Nephron progenitor cell (in vitro differentiated cells): Measurements from ENCODE around the gene SELP.

Source experiments
- DNase-seq: peaks from one replicate; pipeline ENCODE4 v3.0.0; 2021
- H3K27ac Mint-ChIP-seq: 2 replicates; pipeline ENCODE4 v1.8.0; 2021; ENCODE audit warnings: mild to moderate bottlenecking, moderate library complexity, mixed read lengths
- H3K27me3 Mint-ChIP-seq: 2 replicates; pipeline ENCODE4 v1.8.0; 2021; ENCODE audit warnings: mild to moderate bottlenecking, low read depth, mixed read lengths; ENCODE audit not compliant: poor library complexity
- H3K36me3 Mint-ChIP-seq: 2 replicates; pipeline ENCODE4 v1.8.0; 2021; ENCODE audit warnings: low read depth, mixed read lengths
- H3K4me1 Mint-ChIP-seq: 2 replicates; pipeline ENCODE4 v1.8.0; 2021; ENCODE audit warnings: mixed read lengths
- H3K4me3 Mint-ChIP-seq: 2 replicates; pipeline ENCODE4 v1.8.0; 2021; ENCODE audit warnings: mild to moderate bottlenecking, moderate library complexity, mixed read lengths
- H3K9me3 Mint-ChIP-seq: 2 replicates; pipeline ENCODE4 v1.8.0; 2021; ENCODE audit warnings: mild to moderate bottlenecking, moderate library complexity, mixed read lengths
- CTCF ChIP-seq: fragments of 200-600 bp; sonication (generic); IDR thresholded peaks from 2 replicates; pipeline ENCODE4 v1.5.0; 2021; ENCODE audit warnings: antibody characterized with exemption

SELP gene

GRCh38 chr1:169644297-169644696 is 14.4 kb upstream of the SELP start:
- DNase-seq: no peak
- H3K4me1 Mint-ChIP-seq: no peaks in the 10 kb centered on the region
- no peak overlapping the region for H3K4me3 Mint-ChIP-seq

GRCh38 chr1:169634877-169635276 is 5.0 kb upstream of the SELP start:
- H3K4me1 Mint-ChIP-seq: no peaks in the 10 kb centered on the region
- peaks cover 51% of the 10 kb centered on the region for H3K9me3 Mint-ChIP-seq
- peaks cover 10% of the 10 kb centered on the region for H3K36me3 Mint-ChIP-seq
- no peak for DNase-seq
- H3K4me3 Mint-ChIP-seq: no peak overlapping the region
- peaks cover 5% of the 10 kb centered on the region for H3K27me3 Mint-ChIP-seq
- TF ChIP-seq CTCF: no peak
- H3K27ac Mint-ChIP-seq: no peak overlapping the region

More at GRCh38 chr1:169644297-169644696, 14.4 kb upstream of the SELP start:
- Mint-ChIP-seq H3K27me3 (peaks cover 3% of the 10 kb centered on the region), H3K9me3 (no peaks in the 10 kb centered on the region), H3K27ac (no peak overlapping the region), H3K36me3 (no peaks in the 10 kb centered on the region)
- TF ChIP-seq CTCF: no peak

- Mint-ChIP-seq H3K36me3 (peaks cover 10% of the 10 kb centered on the region), H3K27ac (no peak overlapping the region), H3K9me3 (peaks cover 51% of the 10 kb centered on the region), H3K27me3 (peaks cover 8% of the 10 kb centered on the region), H3K4me1 (no peaks in the 10 kb centered on the region), H3K4me3 (no peak overlapping the region)
- no peak for DNase-seq
- no peak for TF ChIP-seq CTCF
Measured at GRCh38 chr1:169634145-169634544, 4.2 kb upstream of the SELP start.

- H3K27me3 Mint-ChIP-seq: peaks cover 8% of the 10 kb centered on the region
- H3K36me3 Mint-ChIP-seq: peaks cover 10% of the 10 kb centered on the region
- no peak for TF ChIP-seq CTCF
- no peaks in the 10 kb centered on the region for H3K4me1 Mint-ChIP-seq
- DNase-seq: no peak
- peaks cover 36% of the 10 kb centered on the region for H3K9me3 Mint-ChIP-seq
- no peak overlapping the region for H3K27ac Mint-ChIP-seq
- H3K4me3 Mint-ChIP-seq: no peak overlapping the region
Measured at GRCh38 chr1:169631249-169631648, 1.3 kb upstream of the SELP start.

- no peak overlapping the region for H3K4me3 Mint-ChIP-seq
- no peaks in the 10 kb centered on the region for H3K4me1 Mint-ChIP-seq
- TF ChIP-seq CTCF: no peak
- no peak overlapping the region for H3K27ac Mint-ChIP-seq
- no peaks in the 10 kb centered on the region for H3K9me3 Mint-ChIP-seq
- DNase-seq: no peak
- no peaks in the 10 kb centered on the region for H3K36me3 Mint-ChIP-seq
- peaks cover 6% of the 10 kb centered on the region for H3K27me3 Mint-ChIP-seq
Measured at GRCh38 chr1:169624912-169625311, 5.0 kb downstream of the SELP start.

GRCh38 chr1:169624122-169624521 is 5.8 kb downstream of the SELP start:
- H3K4me1 Mint-ChIP-seq: no peaks in the 10 kb centered on the region
- no peaks in the 10 kb centered on the region for H3K9me3 Mint-ChIP-seq
- H3K4me3 Mint-ChIP-seq: no peak overlapping the region
- TF ChIP-seq CTCF: no peak
- H3K36me3 Mint-ChIP-seq: no peaks in the 10 kb centered on the region
- H3K27ac Mint-ChIP-seq: no peak overlapping the region
- H3K27me3 Mint-ChIP-seq: peaks cover 3% of the 10 kb centered on the region
- DNase-seq: no peak
